NOMO-1 treated with DMSO at 0.1 percent for 48 hours (cell line): ENCODE results near the gene RAB3B.

Source experiments
- DNase-seq: peaks from one replicate; lab custom pipeline; 2025; ENCODE audit not compliant: unreplicated experiment; lab: John Stamatoyannopoulos, UW

The RAB3B gene

DNA sequence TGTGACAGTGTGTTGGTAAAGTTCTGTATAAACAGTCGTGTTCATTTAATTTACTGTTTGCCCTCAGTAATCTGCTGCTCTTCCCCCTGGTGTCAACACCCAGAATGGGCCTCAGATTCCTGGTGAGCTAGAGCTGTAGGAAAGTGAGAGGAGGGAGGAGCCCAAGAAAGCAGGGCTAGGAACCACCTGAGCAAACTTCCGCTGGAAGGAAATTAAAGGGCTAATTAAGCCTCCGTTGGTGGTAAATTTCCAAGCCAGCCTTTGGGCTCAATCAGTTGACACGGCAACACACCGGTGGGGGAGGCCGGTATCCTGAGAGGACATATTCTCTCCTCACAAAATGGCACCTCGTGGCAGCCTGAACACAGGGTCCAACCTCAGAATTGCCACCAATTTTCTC is 32.9 kb downstream of the RAB3B start:
- DNase-seq: no peak

DNA sequence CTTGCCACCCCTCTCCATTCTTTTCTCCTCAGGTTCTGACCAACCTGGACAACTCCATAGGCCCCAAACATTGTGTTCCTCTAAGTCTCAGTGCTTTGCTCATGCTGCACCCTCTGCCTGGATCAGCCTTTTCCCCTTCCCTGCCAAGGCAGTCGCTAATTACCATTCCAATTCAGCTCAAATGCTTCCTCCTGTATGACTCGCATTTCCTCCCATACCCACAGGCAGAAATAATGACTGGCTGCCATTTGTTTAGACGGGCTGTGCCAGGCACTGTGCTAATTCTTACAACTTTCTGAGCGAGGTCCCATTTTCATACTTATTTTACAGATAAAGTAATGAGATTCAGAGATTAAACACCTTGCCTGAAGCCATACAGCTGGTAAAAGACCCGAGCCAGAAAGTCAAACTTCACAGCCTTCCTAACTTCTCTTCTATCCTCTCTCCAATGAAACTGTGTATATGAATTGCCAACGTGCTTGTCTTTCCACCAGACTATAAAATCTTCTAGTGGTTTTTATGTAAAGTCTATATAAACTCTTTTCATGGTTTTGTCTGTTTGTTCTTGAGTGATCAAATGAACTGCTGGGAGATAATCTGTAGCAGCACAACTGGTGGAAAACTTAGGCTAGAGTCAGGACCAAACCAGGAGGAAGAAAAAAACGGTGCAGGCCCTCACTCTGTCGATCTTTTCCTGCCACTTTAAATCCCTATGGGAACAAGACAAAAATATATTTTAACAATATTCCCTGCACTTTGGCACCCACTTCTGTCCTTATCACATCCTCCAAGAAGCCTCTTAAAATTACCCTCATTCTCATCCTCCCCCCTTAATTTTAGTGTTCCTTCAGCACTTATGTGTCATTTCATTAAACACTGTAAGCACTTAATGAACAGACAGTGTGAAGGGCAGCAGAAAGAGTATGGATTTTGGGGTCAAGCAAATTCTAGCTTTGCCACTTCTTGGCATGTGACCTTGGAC is 33.7 kb downstream of the RAB3B start:
- no peak for DNase-seq

DNA sequence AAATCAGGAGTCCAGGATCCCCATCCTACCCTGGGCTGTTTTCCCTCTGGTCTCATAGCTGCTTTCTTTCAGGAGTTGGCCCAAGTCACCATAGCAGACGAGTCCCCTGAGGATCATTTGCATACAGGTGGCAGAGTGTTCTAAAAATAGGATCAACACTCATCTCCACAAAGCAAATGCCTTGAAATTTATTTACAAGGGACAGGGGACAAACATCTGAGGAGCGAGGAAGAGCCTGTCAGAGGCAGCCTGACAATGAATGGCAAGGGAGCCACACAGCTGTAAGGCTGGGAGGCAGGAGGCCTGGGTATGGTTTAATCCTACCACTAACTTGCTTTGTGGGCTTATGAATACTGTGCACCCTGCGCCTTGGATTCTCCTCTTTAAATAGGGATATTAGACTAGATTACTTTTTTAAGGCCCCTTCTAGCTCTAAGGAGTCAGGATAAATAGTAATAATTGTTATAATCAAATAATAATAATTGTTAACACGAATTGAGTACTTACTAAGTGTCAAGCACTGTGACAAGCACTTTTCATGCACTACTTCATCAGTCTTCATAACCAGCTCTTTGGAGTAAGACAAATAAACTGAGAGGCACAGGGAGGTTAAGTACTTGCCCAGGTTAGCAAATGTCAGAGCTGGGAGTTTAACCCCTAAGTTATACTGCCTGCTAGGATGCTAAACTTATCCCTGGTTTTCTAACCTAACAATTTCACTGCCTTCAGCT is 34.5 kb downstream of the RAB3B start:
- DNase-seq: no peak

DNA sequence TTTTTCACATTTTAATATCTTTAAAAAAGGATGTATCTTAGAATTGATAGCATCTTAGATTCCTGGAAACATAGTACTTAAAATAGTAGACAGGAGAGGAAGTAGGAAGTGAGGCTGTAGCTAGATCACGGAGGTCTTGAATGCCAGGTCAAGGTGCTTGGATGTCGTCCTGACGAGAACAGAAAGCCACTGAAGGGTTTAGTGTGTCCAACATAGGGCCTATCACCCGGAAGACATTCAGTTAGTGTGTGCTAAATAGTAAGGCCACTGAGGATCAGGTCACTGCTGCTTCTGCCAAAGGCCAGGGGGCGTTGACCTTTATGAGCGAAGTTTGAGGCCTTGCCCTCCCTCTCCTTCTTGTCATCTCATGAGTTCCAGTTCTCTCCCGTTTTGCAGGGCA is 35.7 kb downstream of the RAB3B start:
- DNase-seq: no peak

- DNase-seq: no peak
Measured at GRCh38 chr1:51953079-51953478, 37.4 kb downstream of the RAB3B start.

GRCh38 chr1:51952638-51953037 is 37.9 kb downstream of the RAB3B start:
- no peak for DNase-seq

DNA sequence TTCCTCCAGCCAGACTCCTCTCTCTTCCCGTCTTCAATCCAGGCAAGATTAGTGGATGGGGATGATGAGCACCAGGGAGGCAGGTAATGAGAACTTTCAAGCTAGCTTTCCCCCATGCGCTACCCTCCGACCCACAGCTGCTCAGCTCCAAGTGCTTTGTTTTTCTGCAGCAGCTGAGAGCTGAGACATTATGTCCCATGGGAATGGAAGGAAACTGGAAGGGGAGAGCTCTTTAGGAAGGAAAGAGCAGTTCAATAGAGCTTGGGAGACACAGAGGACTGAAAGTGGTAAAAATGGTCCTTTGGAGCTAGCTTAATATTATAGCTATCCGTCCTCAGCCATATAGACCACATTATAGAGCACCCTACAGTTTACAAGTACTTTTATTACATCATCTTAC is 39.8 kb downstream of the RAB3B start:
- no peak for DNase-seq

GRCh38 chr1:51949014-51949702 is 41.3 kb downstream of the RAB3B start:
- DNase-seq: no peak

GRCh38 chr1:51948491-51948915 is 42.0 kb downstream of the RAB3B start:
- DNase-seq: no peak

GRCh38 chr1:51946300-51946699 is 44.2 kb downstream of the RAB3B start:
- no peak for DNase-seq

DNA sequence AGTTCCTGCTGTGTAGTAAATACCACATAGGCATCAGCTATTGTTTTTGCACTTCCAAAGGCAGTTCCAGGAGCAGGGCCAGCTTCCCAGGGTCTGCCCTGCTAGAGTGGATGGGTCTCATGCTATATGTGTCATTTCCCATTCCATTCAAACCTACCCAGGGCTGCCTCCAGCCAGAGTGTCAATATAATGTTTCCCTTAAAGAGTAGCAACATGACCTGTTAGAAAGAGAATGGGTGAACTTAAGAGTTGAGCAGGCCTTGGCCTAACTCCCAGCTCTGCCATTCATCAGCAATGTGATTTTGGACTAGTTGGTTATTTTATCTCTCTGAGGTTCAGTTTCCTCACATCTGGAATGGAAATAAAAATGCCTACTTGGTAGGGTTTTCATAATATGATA is 44.9 kb downstream of the RAB3B start:
- no peak for DNase-seq

DNA sequence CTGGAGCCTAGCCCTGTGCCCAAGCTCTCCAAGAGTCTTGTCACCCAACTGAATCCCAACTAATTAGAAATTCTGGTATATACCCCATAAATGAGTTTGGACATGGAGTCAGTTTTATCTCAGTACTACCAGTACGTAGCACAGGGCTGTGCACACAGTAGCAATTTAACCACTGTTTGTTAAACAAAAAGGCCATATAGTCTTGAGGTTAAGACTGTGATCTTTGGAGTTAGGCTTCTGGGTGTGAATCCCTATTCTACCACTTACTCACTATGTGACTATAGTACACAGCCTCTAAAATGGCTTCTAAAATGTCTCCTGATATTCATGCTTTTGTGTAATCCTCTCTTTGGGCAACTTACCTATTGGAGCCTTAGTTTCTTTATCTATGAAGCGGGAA is 48.2 kb downstream of the RAB3B start:
- no peak for DNase-seq

- no peak for DNase-seq
Measured at GRCh38 chr1:51941528-51941927, 49.0 kb downstream of the RAB3B start.

- no peak for DNase-seq
Measured at GRCh38 chr1:51937112-51937511, 53.4 kb downstream of the RAB3B start.

- DNase-seq: no peak
Measured at GRCh38 chr1:51936531-51936930, 54.0 kb downstream of the RAB3B start.

- DNase-seq: no peak
Measured at GRCh38 chr1:51933344-51933743, 57.2 kb downstream of the RAB3B start.

DNA sequence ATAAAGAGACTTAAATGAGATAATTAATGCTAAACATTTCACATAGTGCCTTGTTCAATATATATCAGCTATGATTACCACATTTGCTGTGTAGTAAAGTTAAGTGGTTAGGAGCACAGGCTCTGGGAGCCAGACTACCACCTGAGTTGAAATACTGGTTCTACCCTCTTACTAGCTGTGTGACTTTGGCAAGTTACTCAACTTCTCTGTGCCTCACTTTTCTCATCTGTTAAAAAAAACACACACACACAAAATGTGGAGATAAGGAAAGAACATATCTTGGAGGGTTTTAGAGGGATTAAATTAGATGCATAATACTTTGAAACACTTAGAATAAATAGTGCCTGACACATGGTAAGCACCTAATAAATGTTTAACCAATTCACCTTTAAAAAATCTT is 60.2 kb downstream of the RAB3B start:
- no peak for DNase-seq

DNA sequence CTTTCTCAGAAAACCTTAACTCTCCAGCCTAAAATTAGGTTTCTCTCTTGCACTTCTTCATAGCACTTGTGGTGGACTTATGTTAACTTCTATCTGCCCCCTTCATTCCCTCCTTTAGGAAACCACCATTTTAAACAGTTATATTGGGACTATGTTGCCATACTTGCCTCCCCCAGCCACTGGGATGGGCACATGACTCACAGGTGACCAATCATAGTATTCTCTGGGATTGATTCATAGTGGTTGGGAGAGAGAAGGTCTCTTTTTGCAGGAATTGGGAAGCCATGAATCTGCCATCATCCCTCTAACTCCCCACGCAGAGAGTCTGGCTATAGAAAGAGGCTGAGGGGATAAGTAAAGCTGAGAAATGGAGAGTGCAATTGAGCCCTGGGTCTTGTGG is 61.6 kb downstream of the RAB3B start:
- DNase-seq: no peak

DNA sequence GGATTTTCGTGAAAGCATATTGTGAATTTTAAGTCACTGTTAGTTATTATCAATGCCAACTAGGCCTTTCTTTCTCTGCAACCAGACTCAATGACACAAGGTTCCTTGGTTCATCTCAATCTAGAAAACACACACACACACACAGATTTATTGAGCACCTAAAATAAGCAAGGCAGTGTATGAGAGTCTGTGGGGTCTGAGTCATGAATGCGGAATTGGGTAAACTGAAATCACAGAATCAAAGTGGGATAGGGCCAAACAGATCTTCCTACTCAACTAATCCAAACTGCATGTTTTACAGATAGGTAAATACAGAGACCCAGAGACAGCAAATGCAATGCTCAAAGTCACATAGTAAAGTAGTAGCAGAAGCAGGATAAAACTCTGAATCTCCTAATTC is 63.5 kb downstream of the RAB3B start:
- DNase-seq: no peak

GRCh38 chr1:51926171-51926812 is 64.2 kb downstream of the RAB3B start:
- no peak for DNase-seq

- DNase-seq: no peak
Measured at GRCh38 chr1:51924455-51924854, 66.0 kb downstream of the RAB3B start.
